ENCODE results near the gene MSS51.

Gene MSS51

DNA sequence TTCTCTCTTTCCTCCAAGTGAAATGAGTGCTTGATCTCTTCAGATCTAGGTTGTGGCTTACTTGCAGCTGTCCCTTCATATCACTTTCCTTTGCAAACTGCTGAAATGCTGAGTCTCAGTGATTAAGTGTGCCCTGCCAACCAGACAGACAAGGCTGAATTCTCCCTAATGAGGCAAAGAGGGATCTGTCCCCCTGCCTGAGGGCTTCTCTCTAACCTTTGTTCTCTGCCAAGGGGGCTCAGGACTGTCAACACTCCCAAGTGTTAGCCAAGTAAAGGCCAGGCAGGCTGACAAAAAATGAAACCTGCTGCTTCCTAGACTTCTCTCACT lies at the start of gene MSS51:
TSS of gene MSS51 (minus strand) at position 24 of the 330 bp plus-strand sequence. CDS start 5,277 bp downstream, outside the sequence.
- DNase-seq = no peak

DNA sequence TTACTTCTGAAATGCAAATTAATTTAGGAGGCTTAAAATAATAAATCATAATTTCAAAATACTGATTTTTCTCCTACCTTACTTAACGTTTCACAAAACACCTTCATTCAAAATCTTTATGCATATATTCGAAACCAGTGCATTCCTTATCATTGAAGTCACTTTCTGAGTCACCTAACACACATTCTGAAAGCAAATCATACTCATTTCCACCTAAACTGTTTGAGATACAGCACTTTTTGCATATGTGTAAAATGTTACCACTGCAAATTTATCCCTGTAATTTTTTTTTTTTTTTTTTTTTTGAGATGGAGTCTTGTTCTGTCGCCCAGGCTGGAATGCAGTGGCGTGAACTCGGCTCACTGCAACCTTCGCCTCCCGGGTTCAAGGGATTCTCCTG lies 46.8 kb upstream of the MSS51 start:
- DNase-seq = no peak

DNA sequence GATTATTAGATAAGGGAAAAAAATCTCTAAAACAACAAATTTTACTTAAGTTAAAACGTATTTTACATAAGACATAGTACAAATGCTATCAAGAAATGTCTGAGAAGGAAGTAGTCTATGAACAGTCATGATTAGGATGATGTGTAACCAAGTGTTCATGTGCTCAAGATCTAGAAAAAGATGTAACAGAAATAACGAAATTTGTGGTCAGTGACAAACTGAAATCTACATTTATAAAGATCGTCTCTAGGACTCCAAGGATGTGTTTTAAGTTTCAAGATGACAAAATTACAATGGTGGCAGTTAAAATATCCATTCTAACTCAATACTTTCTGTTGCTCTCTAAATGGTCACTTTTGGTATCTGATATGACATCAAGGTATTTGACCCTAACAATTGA lies 45.3 kb upstream of the MSS51 start:
- no peak for DNase-seq

DNA sequence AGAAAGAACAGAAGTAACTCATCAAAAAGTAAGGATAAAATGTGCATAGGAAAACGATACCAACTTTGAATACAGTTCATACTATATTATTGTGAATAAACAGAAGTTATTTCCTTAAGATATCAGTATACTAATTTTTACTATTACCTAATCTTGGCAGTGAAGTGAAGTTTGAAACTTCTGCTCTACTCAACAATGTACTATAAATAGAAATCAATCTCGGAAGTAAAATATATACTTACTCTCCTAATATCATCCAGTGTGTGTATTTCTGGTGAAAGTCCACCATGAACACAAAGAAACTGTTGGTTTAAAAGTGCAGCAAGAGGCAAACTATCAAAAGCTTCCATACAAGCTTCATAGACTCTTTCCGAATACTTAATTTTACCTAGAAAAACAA lies 37.9 kb upstream of the MSS51 start:
- DNase-seq = no peak

DNA sequence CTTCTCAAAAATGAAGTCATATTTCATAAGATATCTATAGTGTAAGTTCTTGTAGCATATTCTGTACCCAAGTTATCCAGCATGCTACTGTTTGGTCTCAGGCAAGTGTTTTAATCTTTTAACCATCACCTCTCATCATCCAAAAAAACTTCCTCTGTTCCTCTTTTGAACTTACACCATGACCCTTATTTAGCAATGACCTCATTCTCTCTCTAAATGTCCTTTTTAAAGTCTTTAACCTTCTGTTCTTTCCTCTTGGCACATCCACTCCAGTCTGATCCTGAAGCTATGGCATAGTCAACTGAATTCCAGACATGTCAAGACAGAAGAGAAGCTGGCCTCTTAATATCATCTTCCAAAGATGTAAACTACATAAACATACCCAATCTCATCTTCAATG lies 36.2 kb upstream of the MSS51 start:
- DNase-seq = no peak

DNA sequence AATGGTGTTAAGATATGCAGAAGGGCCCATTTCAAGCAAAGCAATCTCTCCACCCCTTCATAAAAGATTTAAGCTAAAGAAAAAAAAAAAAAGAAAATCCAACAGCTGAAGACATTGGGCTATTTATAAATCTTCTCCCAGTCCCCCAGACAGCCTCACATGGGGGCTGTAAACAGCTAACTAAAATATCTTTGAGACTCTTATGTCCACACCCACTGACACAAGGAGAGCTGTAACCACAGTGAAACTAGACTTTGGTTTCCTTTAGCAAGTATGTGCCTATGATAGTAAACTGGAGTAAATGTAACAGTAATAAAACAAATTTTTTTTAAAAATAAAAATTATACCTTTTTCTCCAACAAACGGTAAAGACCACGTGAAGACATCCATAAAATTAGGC lies 33.8 kb upstream of the MSS51 start:
- no peak for DNase-seq

DNA sequence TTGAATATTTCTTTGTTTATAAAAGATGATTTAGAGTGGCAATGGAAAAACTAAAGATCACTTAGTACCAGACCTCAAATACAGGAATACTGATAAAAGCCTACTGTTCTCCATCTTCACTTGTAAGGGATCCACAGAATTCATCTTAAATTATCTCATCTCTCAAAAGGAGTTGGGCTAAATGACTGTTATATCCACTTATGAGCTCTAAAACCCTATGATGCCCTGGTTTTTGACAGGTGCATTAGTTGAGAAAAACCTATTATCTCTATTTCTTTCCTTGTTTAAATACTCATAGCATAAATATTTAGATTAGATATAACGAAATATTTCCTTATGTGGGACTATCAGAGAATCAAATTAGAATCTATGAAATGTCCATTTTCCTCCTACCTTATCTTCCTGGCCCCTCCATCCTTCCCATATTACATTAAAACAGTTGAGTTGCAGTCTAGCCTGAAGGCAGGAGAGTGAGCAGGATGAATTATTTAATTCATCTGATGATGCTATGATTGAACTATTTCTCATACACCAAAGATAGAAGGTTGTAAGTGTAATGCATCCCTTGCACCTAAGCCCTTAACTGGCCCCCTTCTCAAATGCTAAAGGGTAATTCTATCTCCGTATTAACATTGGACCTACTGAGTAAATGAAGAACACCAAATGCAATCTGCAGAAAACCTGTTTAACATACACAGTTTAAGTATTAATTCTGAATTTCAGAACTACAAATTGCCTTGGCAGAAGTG lies 32.8 kb upstream of the MSS51 start:
- DNase-seq = no peak

DNA sequence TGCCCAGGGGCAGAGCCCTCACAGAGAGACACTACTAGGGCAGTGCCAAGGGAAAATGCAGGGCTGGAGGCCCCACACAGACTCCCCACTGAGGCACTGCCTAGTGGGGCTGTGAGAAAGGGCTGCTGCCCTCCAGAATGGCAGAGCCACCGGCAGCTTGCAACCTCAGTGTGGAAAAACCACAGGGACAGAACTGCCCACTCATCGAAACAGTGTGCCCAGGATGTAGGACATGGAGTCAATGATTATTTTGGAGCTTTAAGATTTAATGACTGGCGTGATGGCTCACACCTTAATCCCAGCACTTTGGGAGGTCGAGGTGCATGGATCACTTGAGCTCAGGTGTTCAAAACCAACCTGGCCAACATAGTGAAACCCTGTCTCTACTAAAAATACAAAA lies 27.5 kb upstream of the MSS51 start:
- DNase-seq = no peak

DNA sequence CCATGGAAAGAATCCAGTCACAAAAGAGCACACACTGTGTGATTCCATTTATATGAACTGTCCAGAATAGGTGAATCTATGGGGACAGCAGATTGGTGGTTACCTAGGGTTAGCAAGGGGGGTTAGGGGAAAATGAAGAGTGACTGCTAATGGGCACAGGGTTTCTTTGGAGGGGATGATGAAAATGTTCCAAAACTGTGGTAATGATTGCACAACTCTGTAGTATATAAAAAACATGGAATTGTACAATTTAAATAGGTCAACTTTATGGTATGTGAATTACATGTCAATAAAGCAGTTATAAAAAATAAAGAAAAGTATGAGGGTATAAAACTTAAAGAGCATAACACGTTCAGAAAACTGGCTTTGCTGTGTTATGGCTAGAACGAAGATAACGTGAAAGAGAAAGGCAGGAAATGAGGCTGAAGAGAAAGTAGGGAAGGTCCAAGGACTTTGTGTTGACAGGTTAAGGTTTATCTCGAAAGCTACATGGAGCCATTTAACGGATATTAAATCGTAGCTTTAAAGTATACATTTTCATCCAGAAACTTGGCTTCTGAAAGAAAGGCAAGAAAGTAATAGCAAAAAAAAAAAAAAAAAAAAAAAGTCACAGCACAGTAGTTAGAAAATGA lies 26.4 kb upstream of the MSS51 start:
- no peak for DNase-seq

DNA sequence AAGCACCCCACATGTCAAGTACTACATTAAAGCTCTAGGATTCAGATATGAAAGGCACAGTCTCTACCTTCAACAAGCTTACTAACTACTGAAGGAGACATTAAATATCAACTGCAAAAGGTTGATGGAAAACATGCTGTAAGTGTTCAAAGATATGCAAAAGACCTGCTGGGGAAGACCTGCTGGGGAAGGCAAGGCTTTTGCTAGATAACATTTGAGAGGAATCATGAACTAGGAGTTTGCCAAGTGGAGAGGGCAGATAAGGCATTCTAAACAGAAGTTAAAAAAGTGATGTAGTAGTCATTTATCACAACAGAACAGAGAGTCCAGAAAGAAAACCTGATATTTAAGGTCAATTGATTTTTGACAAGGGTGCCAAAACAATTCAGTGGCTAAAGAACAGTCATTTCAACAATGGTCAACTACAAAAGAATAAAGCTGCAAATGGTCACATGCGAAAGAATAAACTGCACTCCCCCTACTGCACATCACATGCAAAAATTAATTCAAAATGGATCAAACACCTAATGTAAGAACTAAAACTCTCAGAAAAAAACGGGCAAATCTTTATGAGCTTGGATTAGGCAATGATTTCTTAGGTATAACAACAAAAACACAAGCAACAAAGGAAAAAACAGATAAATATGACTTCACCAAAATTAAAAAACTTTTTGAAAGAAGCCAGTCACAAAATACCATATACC lies 23.0 kb upstream of the MSS51 start:
- DNase-seq = no peak

DNA sequence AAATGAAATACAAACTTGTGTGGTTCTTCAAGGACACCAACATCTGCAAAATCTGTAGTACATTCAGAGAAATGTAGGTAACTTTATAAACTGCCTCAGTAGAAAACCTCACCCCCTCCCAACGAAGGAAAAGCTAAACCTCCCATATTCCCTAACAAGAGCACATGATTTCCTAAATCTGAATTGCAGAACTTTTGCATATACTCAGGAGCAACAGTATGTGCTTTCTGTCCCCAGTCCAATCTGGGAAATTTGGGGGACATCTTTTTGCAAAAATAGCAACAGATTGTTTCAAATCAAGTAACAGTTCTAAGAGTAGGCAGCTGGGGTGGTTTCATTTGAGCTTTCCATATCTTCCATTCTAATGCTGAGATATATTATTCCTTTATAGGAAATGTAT lies 15.8 kb upstream of the MSS51 start:
- no peak for DNase-seq

DNA sequence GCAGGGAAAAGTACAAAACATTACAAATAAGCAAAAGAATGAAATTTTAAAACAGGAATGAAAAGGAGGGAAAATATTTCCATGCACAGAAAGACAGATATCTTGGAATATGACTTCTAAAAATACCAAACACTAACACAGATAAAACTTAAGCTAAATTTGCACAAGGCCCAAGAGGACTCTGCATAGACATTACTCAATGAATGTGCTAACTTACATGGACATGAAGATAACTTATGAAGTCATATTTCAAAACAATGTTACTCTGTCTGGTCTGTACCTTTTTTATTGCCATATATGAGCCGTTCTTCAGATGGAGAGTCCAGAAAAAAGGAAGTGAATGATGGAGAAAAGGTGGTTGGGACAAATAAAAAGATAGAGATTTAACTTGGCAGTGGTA lies 15.0 kb upstream of the MSS51 start:
- DNase-seq = no peak

DNA sequence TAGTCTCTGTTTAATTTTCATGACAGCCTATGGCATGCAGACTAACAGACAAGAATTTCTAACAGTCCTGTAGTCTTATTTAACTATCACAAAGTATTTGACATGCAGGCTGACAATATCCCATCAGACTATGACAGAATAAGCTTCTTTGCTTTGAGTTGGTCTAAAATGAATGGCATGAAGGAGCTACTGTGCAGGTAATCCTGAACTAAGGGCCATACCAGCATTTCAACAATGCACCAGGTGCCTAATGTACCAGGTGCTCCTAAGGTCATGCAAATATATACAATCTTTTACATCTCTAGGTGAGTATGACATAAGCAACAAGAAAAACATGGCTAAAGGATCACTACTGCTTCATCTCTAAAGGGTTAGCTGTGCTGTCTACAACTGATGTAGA lies 13.6 kb upstream of the MSS51 start:
- DNase-seq = no peak

DNA sequence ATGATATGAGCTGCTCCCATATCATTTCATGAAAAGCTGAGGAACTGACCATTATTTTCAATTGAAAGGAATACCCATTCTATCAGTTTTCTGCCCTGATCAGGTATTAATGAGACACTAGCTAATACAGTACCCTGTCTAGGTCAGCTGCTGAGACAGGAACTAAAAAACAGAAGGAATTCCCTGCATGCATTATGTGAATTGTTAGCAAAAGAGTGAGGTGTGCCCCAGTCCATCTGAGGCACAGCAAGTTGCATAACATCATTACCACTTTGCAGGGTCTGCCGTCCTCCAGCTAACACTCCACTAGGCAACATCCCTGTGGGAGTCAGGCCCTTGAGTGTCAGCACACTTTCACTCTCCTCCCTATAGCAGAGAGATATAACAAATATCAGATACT lies 11.1 kb upstream of the MSS51 start:
- DNase-seq = no peak

DNA sequence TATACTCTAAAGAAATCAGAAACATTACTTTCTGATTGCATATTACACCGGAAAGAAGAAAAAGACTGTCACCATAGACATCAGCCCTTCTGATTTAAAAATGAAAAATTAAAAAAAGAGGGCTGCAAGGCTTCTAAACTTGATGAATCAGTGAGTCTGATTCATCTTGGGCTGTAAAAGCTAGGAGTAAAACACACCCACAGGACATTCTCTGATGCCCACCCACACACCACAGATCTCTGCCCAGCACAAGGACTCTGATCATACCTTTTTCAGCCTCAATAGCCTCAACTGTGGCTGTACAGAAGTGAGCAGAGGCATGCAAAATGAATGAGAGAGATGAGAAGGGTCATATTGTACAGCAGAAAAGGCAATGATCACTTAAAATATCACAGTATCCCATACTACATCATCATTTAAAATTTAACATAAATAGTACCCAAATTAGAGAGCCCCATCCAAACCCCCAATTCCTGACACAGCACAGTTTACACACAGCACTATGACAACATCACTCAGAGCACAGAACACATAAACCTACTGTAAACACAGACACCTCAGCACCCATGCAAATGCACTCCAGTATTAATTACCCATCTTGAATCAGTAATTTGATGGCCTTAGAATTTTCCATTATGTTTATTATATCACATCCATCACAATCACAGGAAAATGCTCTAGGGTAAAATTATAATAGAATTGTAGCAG lies 6.4 kb upstream of the MSS51 start:
- DNase-seq = no peak

DNA sequence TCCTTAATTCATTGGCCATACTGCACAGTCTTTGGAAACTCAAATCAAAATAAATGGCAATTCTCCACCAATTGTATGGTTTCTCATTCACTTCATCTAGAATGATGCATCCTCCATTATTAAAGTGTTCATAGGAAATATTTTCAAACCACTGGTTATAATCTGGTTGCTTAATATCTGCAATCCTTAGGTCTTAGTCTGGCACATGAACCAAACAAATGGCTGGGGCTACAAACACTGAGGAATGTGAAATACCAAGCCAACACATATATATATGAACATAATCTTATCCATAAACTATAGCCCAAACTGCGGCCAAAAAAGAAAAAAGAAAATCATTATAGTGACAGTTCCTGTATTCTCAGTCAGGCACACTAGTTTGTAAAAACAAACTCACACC lies 5.7 kb upstream of the MSS51 start:
- no peak for DNase-seq

DNA sequence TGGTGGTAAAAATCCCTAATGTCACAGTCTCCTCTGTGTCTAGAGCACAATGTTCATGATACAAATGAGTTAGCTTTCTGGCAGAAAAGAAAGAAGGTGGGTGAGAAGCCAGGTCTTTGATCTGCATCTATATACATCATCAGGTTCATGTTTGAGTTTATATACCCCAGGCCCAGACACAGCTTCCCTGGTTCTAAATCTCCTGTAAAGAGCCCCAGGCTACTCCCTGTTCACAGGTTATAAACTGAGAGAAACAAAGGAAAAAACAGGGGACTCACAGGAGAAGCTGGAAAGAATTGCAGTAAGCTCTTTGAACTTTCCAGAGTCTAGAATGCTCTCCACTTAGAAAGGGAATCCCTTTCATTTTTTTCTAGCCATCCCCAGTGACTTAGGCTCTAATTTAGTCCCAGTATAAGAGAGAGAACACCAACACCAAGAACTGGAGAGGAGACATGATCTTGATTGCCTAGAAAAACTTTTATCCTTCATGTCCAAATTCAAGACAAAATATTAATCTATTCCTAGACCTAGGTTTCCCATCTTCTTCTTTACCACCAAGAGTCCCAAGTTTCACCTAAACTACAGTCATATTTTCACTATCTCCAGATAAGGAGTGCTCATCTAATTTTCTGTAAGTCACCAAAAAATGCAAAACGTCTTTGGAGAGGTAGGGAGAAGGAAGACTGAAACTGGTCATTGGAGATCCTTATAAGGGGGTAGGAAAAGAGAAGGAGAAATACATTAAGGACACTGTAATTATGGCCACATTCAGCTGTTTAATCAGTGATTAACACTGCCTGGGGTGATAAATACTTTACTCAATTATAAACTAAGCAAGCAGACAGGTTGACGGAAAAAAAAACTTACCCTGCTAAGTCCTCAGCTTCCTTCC lies 469 bp downstream of the MSS51 start:
- DNase-seq = no peak

DNA sequence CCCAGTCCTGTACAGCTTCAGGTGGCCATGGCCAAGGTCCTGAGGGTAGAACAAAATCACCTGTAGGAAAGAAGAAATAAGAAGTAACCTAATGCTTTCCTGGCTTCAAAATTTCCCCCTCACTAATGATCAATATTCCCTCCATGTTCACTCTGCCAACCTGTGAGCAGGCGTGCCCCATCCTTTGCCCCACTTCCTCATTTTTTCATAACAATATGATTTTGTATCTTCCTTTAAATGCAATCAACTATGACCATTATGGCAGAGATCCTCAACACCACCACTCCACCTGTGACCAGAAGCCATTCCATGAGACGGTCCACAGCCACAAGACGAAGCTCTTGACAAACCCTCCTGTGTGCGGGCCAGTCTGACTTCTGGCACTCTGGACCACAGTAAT lies 7.0 kb downstream of the MSS51 start:
- no peak for DNase-seq

DNA sequence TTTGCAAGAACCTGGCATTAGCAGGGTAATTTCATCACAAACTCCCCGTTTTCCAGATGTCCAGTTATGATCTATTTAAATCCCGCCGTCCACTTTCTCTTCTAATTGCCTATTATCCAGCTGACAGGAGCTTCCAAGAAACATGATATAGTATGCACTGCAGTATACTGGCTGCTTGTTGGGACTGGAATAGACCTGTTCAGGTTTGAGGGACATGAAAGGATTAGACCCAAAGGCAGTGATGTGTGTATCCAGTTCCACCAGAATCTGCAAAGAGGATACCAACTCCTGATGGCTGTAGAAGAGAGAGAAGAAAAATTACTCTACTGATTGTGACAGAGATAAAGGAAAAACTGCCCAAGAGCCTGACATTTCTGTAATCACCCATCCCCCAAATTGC lies 8.9 kb downstream of the MSS51 start:
- no peak for DNase-seq

DNA sequence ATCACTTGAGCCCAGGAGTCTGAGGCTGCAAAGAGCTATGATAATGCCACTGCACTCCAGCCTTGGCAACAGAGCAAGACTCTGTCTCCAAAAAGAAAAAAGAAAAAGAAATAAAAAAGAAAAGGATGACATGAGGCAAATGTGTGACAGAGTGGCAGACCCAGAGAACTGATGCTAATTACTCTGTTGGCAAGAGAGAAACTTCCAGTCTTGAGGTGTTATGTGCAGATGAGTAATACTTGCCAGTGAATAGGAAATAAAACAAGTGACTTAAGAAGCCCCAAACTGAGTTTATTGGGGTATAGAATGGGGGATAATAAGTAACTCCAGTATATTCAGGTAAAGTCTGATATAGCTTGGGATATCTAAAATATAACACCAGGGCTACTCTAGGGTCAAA lies 10.1 kb downstream of the MSS51 start:
- no peak for DNase-seq

DNA sequence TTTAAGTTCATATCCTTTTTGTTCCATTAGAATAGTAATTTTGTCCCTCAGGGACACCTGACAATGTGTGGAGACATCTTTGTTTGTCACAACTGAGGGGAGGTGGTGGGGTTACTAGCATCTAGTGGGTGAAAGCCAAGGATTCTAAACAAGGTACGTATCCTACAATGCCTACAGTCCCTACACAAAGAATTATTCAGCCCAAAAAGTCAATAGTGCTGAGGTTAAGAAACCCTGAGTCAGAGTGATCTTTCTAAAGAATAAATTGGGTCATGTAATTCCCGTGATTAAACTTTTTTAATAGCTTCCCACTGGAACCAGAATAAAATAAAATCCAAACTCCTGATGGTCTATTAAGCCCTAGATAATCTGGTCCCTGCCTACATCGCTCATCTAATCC lies 16.8 kb downstream of the MSS51 start:
- DNase-seq = no peak

DNA sequence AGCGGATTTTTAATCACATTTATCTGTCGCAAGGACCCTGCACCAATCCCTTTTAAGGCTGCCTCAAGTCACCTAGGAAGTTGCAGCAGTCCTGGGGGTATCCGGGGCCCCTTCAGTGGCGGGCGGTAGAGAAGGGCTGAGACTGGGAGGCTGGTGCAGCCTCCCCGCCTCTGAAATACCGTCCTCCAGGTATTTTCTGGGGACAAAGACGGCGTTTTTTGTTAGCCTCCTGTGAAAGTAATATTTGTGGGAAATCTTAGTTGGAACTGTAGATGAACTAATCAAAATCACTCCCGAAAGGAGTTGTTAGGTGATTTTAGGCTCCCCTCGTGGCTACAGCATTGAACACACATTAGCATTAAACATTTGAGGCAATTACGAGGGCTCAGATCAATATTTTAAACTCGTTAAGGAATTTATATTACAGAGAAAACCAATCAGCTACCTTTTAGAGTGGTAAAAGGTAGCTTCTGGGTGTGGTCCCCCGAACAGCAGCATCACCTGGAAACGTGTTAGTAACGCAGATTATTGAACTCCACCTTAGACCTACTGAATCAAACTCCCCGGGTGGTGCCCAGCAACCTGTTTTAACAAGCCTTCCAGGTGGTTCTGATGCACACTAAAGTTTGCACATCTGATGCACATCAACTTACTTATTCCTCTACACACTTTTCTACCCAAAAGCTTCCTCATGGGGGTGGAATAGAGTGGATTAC lies 19.0 kb downstream of the MSS51 start:
- DNase-seq = no peak

All from activated effector memory CD4-positive, alpha-beta T cell treated with anti-CD3 and anti-CD28 coated beads, Interleukin-2, amount 50 U/mL, for 16 hours (primary cell).